HCT116 (cell line): Measurements from ENCODE around the gene CDHR5.

Experiments
- CTCF ChIP-seq, 3 experiments: fragments of 200-600 bp in 1 of 3; sonication (generic) in 1 of 3; IDR thresholded peaks in 2 of 3; conservative IDR thresholded peaks in 1 of 3; 2 replicates each; pipeline ENCODE4 v1.5.1; 2012 to 2017; ENCODE audit warnings: low read depth in 2 of 3, low read length in 2 of 3, antibody characterized with exemption in 1 of 3, borderline replicate concordance in 1 of 3, control low read depth in 1 of 3, mild to moderate bottlenecking in 1 of 3, mixed read lengths in 1 of 3, mixed run types in 1 of 3, moderate library complexity in 1 of 3; ENCODE audit not compliant: insufficient read depth in 1 of 3
- EZH2 ChIP-seq: fragments of 200-600 bp; sonication (generic); IDR thresholded peaks from 2 replicates; pipeline ENCODE4 v1.6.1; 2017; ENCODE audit warnings: antibody characterized with exemption, mixed run types
- EZH2phosphoT487 ChIP-seq: fragments of 200-600 bp; IDR thresholded peaks from 2 replicates; pipeline ENCODE4 v1.6.1; 2018; ENCODE audit warnings: antibody characterized with exemption, borderline replicate concordance
- POLR2A ChIP-seq: IDR thresholded peaks from 2 replicates; pipeline ENCODE4 v1.7.0; 2011; ENCODE audit warnings: borderline replicate concordance; ENCODE audit not compliant: insufficient read depth, insufficient read length; ENCODE audit errors: extremely low read depth
- POLR2AphosphoS5 ChIP-seq: IDR thresholded peaks from 2 replicates; pipeline ENCODE4 v1.6.1; 2011; ENCODE audit warnings: mild to moderate bottlenecking, low read depth, low read length, moderate library complexity
- SP1 ChIP-seq: IDR thresholded peaks from 2 replicates; pipeline ENCODE4 v1.6.1; 2012; ENCODE audit warnings: low read depth
- TCF7L2 ChIP-seq: IDR thresholded peaks from 2 replicates; pipeline ENCODE4 v1.7.0; 2011; ENCODE audit warnings: borderline replicate concordance, inconsistent platforms; ENCODE audit not compliant: insufficient read depth, insufficient read length; ENCODE audit errors: extremely low read depth
- TF ChIP-seq, protein P1 (sequence below): IDR thresholded peaks from 2 replicates; pipeline ENCODE4 v1.6.1; 2012

DNA sequence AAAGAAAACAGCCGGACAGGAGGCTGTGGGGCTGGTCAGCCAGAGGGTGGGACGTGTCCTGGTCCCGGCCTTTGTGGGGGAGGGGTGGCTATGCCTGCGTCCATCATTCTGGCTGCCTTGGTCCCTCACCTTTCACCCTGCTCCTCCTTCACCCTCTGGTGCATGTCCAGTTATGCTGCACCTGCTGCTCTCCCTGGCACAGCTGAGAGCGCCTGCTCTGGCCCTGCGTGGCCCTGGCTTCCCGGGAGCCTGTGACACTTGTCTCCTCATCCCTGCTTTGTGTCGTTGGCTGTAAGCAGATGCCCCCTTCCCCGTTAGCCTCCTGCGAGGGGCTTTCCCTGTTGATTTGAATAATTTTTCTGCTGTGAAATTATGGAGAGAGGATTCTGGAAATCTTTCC lies 31.8 kb downstream of the CDHR5 start:
- TF ChIP-seq POLR2AphosphoS5, result no peak
- no peak for TF ChIP-seq SP1
- TF ChIP-seq CTCF (IDR thresholded peaks at IDR 0.05 in 2 of 3, conservative IDR thresholded peaks at IDR 0.05 in 1 of 3; ENCODE audit: borderline replicate concordance in 1 of 3, insufficient read depth in 1 of 3, low read depth in 2 of 3, low read length in 2 of 3), result no peak
- TF ChIP-seq POLR2A, result no peak
- TF ChIP-seq EZH2phosphoT487, result no peak
- TF ChIP-seq, protein P1, sequence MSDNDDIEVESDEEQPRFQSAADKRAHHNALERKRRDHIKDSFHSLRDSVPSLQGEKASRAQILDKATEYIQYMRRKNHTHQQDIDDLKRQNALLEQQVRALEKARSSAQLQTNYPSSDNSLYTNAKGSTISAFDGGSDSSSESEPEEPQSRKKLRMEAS, result no peak
- TF ChIP-seq EZH2, result no peak
- no peak for TF ChIP-seq TCF7L2
